SU-DHL-6 (cell line): ENCODE measurements around the gene TEAD3.
A peak's percentile ranks its signal among the peaks of the same experiment; 100 is the strongest.

ENCODE experiments used
- H2AFZ ChIP-seq: fragments of 200-600 bp; sonication (generic); 2 replicates; pipeline ENCODE4 v1.6.1; 2014; ENCODE audit warnings: low read depth, mild to moderate bottlenecking, moderate library complexity, mixed read lengths, antibody characterized with exemption, low read length; ENCODE audit not compliant: severe bottlenecking
- H3F3A ChIP-seq: fragments of 200-600 bp; shearing (Covaris generic); 2 replicates; pipeline ENCODE4 v1.6.0; 2016; ENCODE audit warnings: antibody characterized with exemption, mild to moderate bottlenecking; ENCODE audit not compliant: insufficient read depth
- H3K27ac ChIP-seq: fragments of 200-600 bp; sonication (generic); 2 replicates; pipeline ENCODE4 v1.5.1; 2016; ENCODE audit warnings: low read depth, mild to moderate bottlenecking, low read length, moderate library complexity, mixed read lengths
- H3K27me3 ChIP-seq: fragments of 200-600 bp; sonication (generic), shearing (Covaris generic); 2 replicates; pipeline ENCODE4 v1.6.0; 2014; ENCODE audit warnings: mild to moderate bottlenecking, low read length
- H3K36me3 ChIP-seq: fragments of 200-600 bp; sonication (generic); 2 replicates; pipeline ENCODE4 v1.6.1; 2014; ENCODE audit warnings: mild to moderate bottlenecking, low read length, mixed read lengths
- H3K4me2 ChIP-seq: fragments of 300-600, 200-600 bp; shearing (Covaris generic), sonication (generic); 2 replicates; pipeline ENCODE4 v1.6.0; 2014; ENCODE audit warnings: low read length, low read depth, mild to moderate bottlenecking; ENCODE audit not compliant: poor library complexity, severe bottlenecking
- H3K4me3 ChIP-seq: fragments of 200-600 bp; sonication (generic); 2 replicates; pipeline ENCODE4 v1.5.1; 2014; ENCODE audit warnings: antibody characterized with exemption, low read length, mild to moderate bottlenecking, mixed read lengths; ENCODE audit not compliant: insufficient read depth, poor library complexity, severe bottlenecking
- H3K79me2 ChIP-seq: fragments of 200-600 bp; sonication (generic); 2 replicates; pipeline ENCODE4 v1.6.1; 2014; ENCODE audit warnings: mild to moderate bottlenecking, low read length, moderate library complexity; ENCODE audit not compliant: insufficient read depth
- H3K9ac ChIP-seq: fragments of 200-600 bp; sonication (generic); 2 replicates; pipeline ENCODE4 v1.7.0; 2014; ENCODE audit warnings: mild to moderate bottlenecking, low read length
- H3K9me2 ChIP-seq: fragments of 200-600 bp; sonication (generic); replicated peaks from 2 replicates; pipeline ENCODE4 v1.6.1; 2014; ENCODE audit warnings: low read length; ENCODE audit not compliant: insufficient read depth
- H3K9me3 ChIP-seq: fragments of 200-600 bp; sonication (generic); 2 replicates; pipeline ENCODE4 v1.6.1; 2014; ENCODE audit warnings: low read length, mixed read lengths; ENCODE audit not compliant: insufficient read depth
- H4K20me1 ChIP-seq: fragments of 200-600 bp; sonication (generic); 2 replicates; pipeline ENCODE4 v1.6.1; 2014; ENCODE audit warnings: low read depth, mild to moderate bottlenecking, antibody characterized with exemption, low read length, moderate library complexity, mixed read lengths
- CTCF ChIP-seq: fragments of 200-600 bp; sonication (generic); IDR thresholded peaks from one replicate; pipeline ENCODE4 v1.5.1; 2017; ENCODE audit warnings: antibody characterized with exemption, mild to moderate bottlenecking, low read length, moderate library complexity; ENCODE audit not compliant: insufficient read depth, poor library complexity, severe bottlenecking
- EZH2phosphoT487 ChIP-seq: fragments of 200-600 bp; sonication (generic), shearing (Covaris generic); conservative IDR thresholded peaks from 2 replicates; pipeline ENCODE4 v1.6.1; 2018; ENCODE audit warnings: mild to moderate bottlenecking, antibody characterized with exemption, low read length, moderate library complexity, mixed read lengths

TEAD3 gene

GRCh38 chr6:35473850-35474130 lies 23.1 kb downstream of the TEAD3 start:
- Histone ChIP-seq H4K20me1 (peaks cover 28% of the 10 kb centered on the region), H3K79me2 (peaks cover 25% of the 10 kb centered on the region), H3F3A (peaks cover 72% of the 10 kb centered on the region), H2AFZ (no peak overlapping the region), H3K4me2 (no peak overlapping the region), H3K36me3 (peaks cover 36% of the 10 kb centered on the region), H3K9me3 (no peaks in the 10 kb centered on the region), H3K4me3 (no peak overlapping the region), H3K27ac (peak overlapping the region; percentile 20), H3K9me2 (no peaks in the 10 kb centered on the region), H3K27me3 (no peaks in the 10 kb centered on the region), H3K9ac (no peak overlapping the region)
- TF ChIP-seq EZH2phosphoT487 (no peak), CTCF (no peak)

GRCh38 chr6:35473075-35473849 lies 23.6 kb downstream of the TEAD3 start:
- Histone ChIP-seq H3K9ac (no peak overlapping the region), H3K9me3 (no peaks in the 10 kb centered on the region), H2AFZ (no peak overlapping the region), H3K9me2 (no peaks in the 10 kb centered on the region), H3K27me3 (no peaks in the 10 kb centered on the region), H3K27ac (peak overlapping the region; percentile 20; the same call in 1 of the 2 replicates), H3F3A (peaks cover 77% of the 10 kb centered on the region), H3K4me2 (no peak overlapping the region), H4K20me1 (peaks cover 28% of the 10 kb centered on the region), H3K79me2 (peaks cover 30% of the 10 kb centered on the region), H3K4me3 (no peak overlapping the region), H3K36me3 (peaks cover 40% of the 10 kb centered on the region)
- TF ChIP-seq CTCF (no peak), EZH2phosphoT487 (no peak)

GRCh38 chr6:35471836-35472345 lies 25.0 kb downstream of the TEAD3 start:
- TF ChIP-seq EZH2phosphoT487 = no peak
- TF ChIP-seq CTCF = no peak
- Histone ChIP-seq H3F3A (peaks cover 78% of the 10 kb centered on the region), H2AFZ (no peak overlapping the region), H3K27ac (peak overlapping the region; percentile 85), H3K4me2 (peak overlapping the region; percentile 71), H3K79me2 (peaks cover 31% of the 10 kb centered on the region), H3K36me3 (peaks cover 40% of the 10 kb centered on the region), H3K4me3 (no peak overlapping the region), H3K9ac (peak overlapping the region; percentile 7; the same call in 1 of the 2 replicates), H3K9me2 (no peaks in the 10 kb centered on the region), H3K27me3 (no peaks in the 10 kb centered on the region), H3K9me3 (no peaks in the 10 kb centered on the region), H4K20me1 (peaks cover 28% of the 10 kb centered on the region)
